GM12878 (cell line): ENCODE measurements around the gene CUEDC1. TPM values are rescaled to one million over a fixed set of nuclear protein-coding genes. Genes with fewer than 3 reads are reported as not detected.

ENCODE experiments used
- ATAC-seq: fragments of 200-7000 bp; cut with Tn5 transposase; 3 replicates; pipeline ENCODE4 v1.9.1; 2020; ENCODE audit warnings: mild to moderate bottlenecking, moderate library complexity
- BruUV-seq: library from RNA; stranded (reverse); fragments of 400-500 nt; replicated peaks from 2 replicates; lab custom pipeline; 2021; lab: Mats Ljungman, UMichigan
- CTCF ChIA-PET: fragments of 300-600 bp; sonication (Branson Sonifier 250); formaldehyde crosslinking; extraction: SDS; loops from one replicate; lab custom pipeline; 2021; ENCODE audit warnings: inconsistent platforms; lab: Yijun Ruan, JAX
- POLR2A ChIA-PET: fragments of 350-600 bp; formaldehyde crosslinking; extraction: SDS; loops from one replicate; lab custom pipeline; 2021; ENCODE audit warnings: inconsistent platforms; lab: Charles Lee
- RAD21 ChIA-PET: fragments of 300-600 bp; sonication (Branson Sonifier 250); formaldehyde crosslinking; loops from one replicate; lab custom pipeline; 2023; ENCODE audit warnings: antibody characterized with exemption; ENCODE audit not compliant: unreplicated experiment; lab: Charles Lee
- SMC1A ChIA-PET: fragments of 300-600 bp; sonication (Branson Sonifier 250); formaldehyde crosslinking; loops from one replicate; lab custom pipeline; 2023; ENCODE audit not compliant: unreplicated experiment, uncharacterized antibody; lab: Charles Lee
- DNase-seq: peaks from one replicate; pipeline ENCODE4 v3.0.0-alpha.2; 2011; ENCODE audit warnings: low read depth, low spot score
- FAIRE-seq: peaks from 3 replicates; lab custom pipeline; 2011; peaks lifted over from hg19 to GRCh38; lab: Jason Lieb, UNC
- H2AFZ ChIP-seq: 2 replicates; pipeline ENCODE4 v1.6.0; 2011; ENCODE audit warnings: low read depth, low read length, control low read depth; ENCODE audit not compliant: control insufficient read depth
- H3K27ac ChIP-seq: 2 replicates; pipeline ENCODE4 v1.5.1; 2011; ENCODE audit warnings: control low read depth; ENCODE audit not compliant: control insufficient read depth, insufficient read depth
- H3K27me3 ChIP-seq, 2 experiments: replicated peaks in 1 of 2; 2 replicates each; pipeline versions ENCODE4 v1.6.0 to v1.6.1; 2011; ENCODE audit warnings: low read length in 1 of 2; ENCODE audit not compliant: control insufficient read depth in 2 of 2, insufficient read depth in 2 of 2
- H3K36me3 ChIP-seq, 2 experiments: 2 replicates each; pipeline ENCODE4 v1.5.1; 2011; ENCODE audit warnings: low read length in 1 of 2; ENCODE audit not compliant: control insufficient read depth in 2 of 2, insufficient read depth in 2 of 2
- H3K4me1 ChIP-seq: 2 replicates; pipeline ENCODE4 v1.6.1; 2011; ENCODE audit warnings: mild to moderate bottlenecking, low read length, moderate library complexity, mixed read lengths; ENCODE audit not compliant: control insufficient read depth, insufficient read depth
- H3K4me2 ChIP-seq: 2 replicates; pipeline ENCODE4 v1.6.0; 2011; ENCODE audit warnings: control low read depth; ENCODE audit not compliant: control insufficient read depth, insufficient read depth
- H3K4me3 ChIP-seq: fragments of 200-600 bp; sonication (generic); 2 replicates; pipeline ENCODE4 v1.5.1; 2016
- H3K79me2 ChIP-seq: 2 replicates; pipeline ENCODE4 v1.6.0; 2011; ENCODE audit warnings: low read length; ENCODE audit not compliant: control insufficient read depth, insufficient read depth
- H3K9ac ChIP-seq: 2 replicates; pipeline ENCODE4 v1.8.0; 2011; ENCODE audit warnings: low read length, control low read depth, mixed read lengths; ENCODE audit not compliant: control insufficient read depth, insufficient read depth
- H3K9me3 ChIP-seq: replicated peaks from 3 replicates; pipeline ENCODE4 v1.5.1; 2011; ENCODE audit warnings: mild to moderate bottlenecking, low read length; ENCODE audit not compliant: control insufficient read depth, insufficient read depth
- H4K20me1 ChIP-seq: 2 replicates; pipeline ENCODE4 v1.6.0; 2011; ENCODE audit not compliant: control insufficient read depth, insufficient read depth
- ATF3 ChIP-seq: IDR thresholded peaks from 2 replicates; pipeline ENCODE4 v1.6.1; 2011; ENCODE audit warnings: low read depth, mild to moderate bottlenecking, low read length, moderate library complexity, borderline replicate concordance; ENCODE audit errors: extremely low read depth
- BRCA1 ChIP-seq: IDR thresholded peaks from 2 replicates; pipeline ENCODE4 v1.6.1; 2011; ENCODE audit warnings: low read depth, low read length, improper control_type of control experiment
- CEBPB ChIP-seq, 2 experiments: fragments of 150-350 bp in 1 of 2; IDR thresholded peaks; 2 replicates each; pipeline ENCODE4 v1.6.1; 2012 to 2014; ENCODE audit warnings: low read depth in 2 of 2, low read length in 2 of 2, borderline replicate concordance in 1 of 2, inconsistent platforms in 1 of 2
- CHD1 ChIP-seq: IDR thresholded peaks from 2 replicates; pipeline ENCODE4 v1.6.1; 2012; ENCODE audit warnings: low read depth, low read length, improper control_type of control experiment
- CREB1 ChIP-seq: IDR thresholded peaks from 2 replicates; pipeline ENCODE4 v1.6.1; 2012; ENCODE audit warnings: low read depth, mild to moderate bottlenecking, inconsistent platforms
- EZH2 ChIP-seq: IDR thresholded peaks from 2 replicates; pipeline ENCODE4 v1.6.1; 2012; ENCODE audit warnings: low read depth, mild to moderate bottlenecking, control low read depth, inconsistent platforms, low read length, borderline replicate concordance; ENCODE audit not compliant: control insufficient read depth
- GATAD2B ChIP-seq: fragments of 450-650 bp; conservative IDR thresholded peaks from 2 replicates; pipeline ENCODE4 v1.6.1; 2017; ENCODE audit warnings: low read depth, mild to moderate bottlenecking, moderate library complexity
- MYB ChIP-seq: fragments of 150-350 bp; IDR thresholded peaks from 2 replicates; pipeline ENCODE4 v1.6.1; 2014; ENCODE audit warnings: mild to moderate bottlenecking, low read depth, low read length, borderline replicate concordance
- NRF1 ChIP-seq: conservative IDR thresholded peaks from 2 replicates; pipeline ENCODE4 v1.6.1; 2011; ENCODE audit warnings: mild to moderate bottlenecking, low read depth, low read length, improper control_type of control experiment
- SREBF2 ChIP-seq: IDR thresholded peaks from 2 replicates; pipeline ENCODE4 v1.6.1; 2012; ENCODE audit warnings: mild to moderate bottlenecking, low read length
- WRNIP1 ChIP-seq: IDR thresholded peaks from 2 replicates; pipeline ENCODE4 v1.6.1; 2011; ENCODE audit warnings: low read depth, low read length, improper control_type of control experiment, borderline replicate concordance
- ZBED1 ChIP-seq: IDR thresholded peaks from 2 replicates; pipeline ENCODE4 v1.6.1; 2016; ENCODE audit warnings: borderline replicate concordance
- ZNF24 ChIP-seq: fragments of 450-650 bp; IDR thresholded peaks from 2 replicates; pipeline ENCODE4 v1.6.1; 2017; ENCODE audit warnings: antibody characterized with exemption, mild to moderate bottlenecking
- ZNF274 ChIP-seq: IDR thresholded peaks from one replicate; pipeline ENCODE4 v1.8.0; 2011; ENCODE audit not compliant: insufficient read length, insufficient read depth
- ZNF384 ChIP-seq: IDR thresholded peaks from 2 replicates; pipeline ENCODE4 v1.6.1; 2012; ENCODE audit warnings: low read depth, mild to moderate bottlenecking, low read length, improper control_type of control experiment, borderline replicate concordance
- ZNF687 ChIP-seq: fragments of 450-650 bp; IDR thresholded peaks from 2 replicates; pipeline ENCODE4 v1.6.1; 2017; ENCODE audit warnings: mild to moderate bottlenecking, moderate library complexity
- WGBS: methylation state at CpG from one replicate; pipeline ENCODE4 v1.1.6; 2016; ENCODE audit warnings: low lambda C conversion rate; ENCODE audit not compliant: insufficient replicate concordance, insufficient coverage; ENCODE audit errors: missing lambda C conversion rate; 5-methylcytosine and 5-hydroxymethylcytosine counted together
- in situ Hi-C: fragments of 300-500 bp; cut with MboI; formaldehyde crosslinking; loops from 9 replicates; pipeline ENCODE4 v1.14.3; 2018; ENCODE audit warnings: mixed read lengths
- intact Hi-C: fragments of 100-400 bp; cut with micrococcal nuclease; formaldehyde crosslinking; loops from one replicate; pipeline ENCODE4 v1.14.2; 2022; ENCODE audit not compliant: unreplicated experiment
- polyA plus RNA-seq, 11 experiments: library from polyadenylated mRNA; depleted of rRNA in 4 of 11; unstranded in 6 of 11; stranded (reverse) in 5 of 11; fragments of >200 nt; fragmentation: Nextera tagmentation in 4 of 11; fragmentation: Illumina TruSeq in 1 of 11; extraction: Ambion mirVana in 4 of 11; extraction: Trizol in 1 of 11; gene quantifications; 1 replicate in 1 of 11; 2 replicates in 10 of 11; pipeline versions ENCODE4 v1.2.1 to v1.2.3, GENCODE V29; 2011 to 2016; ENCODE audit warnings: inconsistent platforms in 2 of 11, missing spikeins in 2 of 11, low read depth in 1 of 11
- total RNA-seq, 4 experiments: library from RNA; depleted of rRNA in 3 of 4; stranded (reverse); fragments of >200 nt in 3 of 4; fragmentation: Illumina TruSeq in 1 of 4; extraction: Trizol in 1 of 4; gene quantifications; 2 replicates each; pipeline versions ENCODE4 v1.2.1 to v1.2.3, GENCODE V29; 2013 to 2021
- TF ChIP-seq, protein P1 (sequence below): IDR thresholded peaks from 2 replicates; pipeline ENCODE4 v1.6.1; 2011; ENCODE audit warnings: low read depth, low read length, improper control_type of control experiment, borderline replicate concordance

CUEDC1 gene
- total and polyA plus RNA-seq, 10 of the 15 experiments (the other 5 are each of a cell fraction or from before 2014, with no cell fraction given), result 0.24 to 7.4 (median 1.8) TPM

DNA sequence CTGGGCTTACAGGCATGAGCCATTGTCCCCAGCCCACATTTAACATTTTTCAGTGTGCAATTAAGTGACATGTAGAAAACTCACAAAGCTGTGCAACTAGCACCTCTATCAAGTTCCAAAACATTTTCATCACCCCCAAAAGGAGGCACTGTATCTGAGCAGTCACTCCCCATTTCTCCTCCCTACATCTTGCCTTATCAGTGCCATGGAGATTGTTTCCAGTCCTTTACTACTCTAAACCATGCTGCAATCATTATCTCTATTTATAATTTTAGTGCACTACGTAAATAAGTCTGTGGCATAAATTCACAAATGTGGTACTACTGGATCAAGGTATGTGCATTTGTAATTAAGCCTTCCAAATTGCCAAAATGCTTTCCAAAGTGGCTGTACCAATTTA is 112.9 kb downstream of the CUEDC1 start:
- Histone ChIP-seq H3K79me2 (no peaks in the 10 kb centered on the region; the same call in 1 of the 2 replicates), H2AFZ (no peak overlapping the region)
- TF ChIP-seq BRCA1, result no peak
- TF ChIP-seq, protein P1, sequence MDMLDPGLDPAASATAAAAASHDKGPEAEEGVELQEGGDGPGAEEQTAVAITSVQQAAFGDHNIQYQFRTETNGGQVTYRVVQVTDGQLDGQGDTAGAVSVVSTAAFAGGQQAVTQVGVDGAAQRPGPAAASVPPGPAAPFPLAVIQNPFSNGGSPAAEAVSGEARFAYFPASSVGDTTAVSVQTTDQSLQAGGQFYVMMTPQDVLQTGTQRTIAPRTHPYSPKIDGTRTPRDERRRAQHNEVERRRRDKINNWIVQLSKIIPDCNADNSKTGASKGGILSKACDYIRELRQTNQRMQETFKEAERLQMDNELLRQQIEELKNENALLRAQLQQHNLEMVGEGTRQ, result no peak
- TF ChIP-seq ZBED1, result no peak
- TF ChIP-seq CHD1, result no peak
- TF ChIP-seq ZNF687, result no peak
- no peak for TF ChIP-seq EZH2
- no peak for TF ChIP-seq GATAD2B
- TF ChIP-seq MYB, result no peak
- no peak for TF ChIP-seq WRNIP1
- TF ChIP-seq ZNF384, result no peak
- no peak for TF ChIP-seq CREB1
- no peak for TF ChIP-seq ZNF274
- no peak for TF ChIP-seq NRF1
- TF ChIP-seq ATF3, result no peak
- no peak for TF ChIP-seq CEBPB (IDR thresholded peaks at IDR 0.05; ENCODE audit: borderline replicate concordance in 1 of 2, low read depth in 2 of 2, low read length in 2 of 2)
- TF ChIP-seq SREBF2, result no peak
- TF ChIP-seq ZNF24, result no peak
- TF ChIP-seq, all 136 proteins: peak for 0
- Histone ChIP-seq H3K36me3 (peaks cover 3 to 18% of the 10 kb centered on the region in 2 experiments; a peak in 3 of 4 replicates), H4K20me1 (no peaks in the 10 kb centered on the region), H3K9me3 (no peaks in the 10 kb centered on the region), H3K9ac (no peak overlapping the region), H3K4me1 (no peaks in the 10 kb centered on the region), H3K27ac (no peak overlapping the region), H3K4me3 (no peak overlapping the region), H3K27me3 (no peaks in the 10 kb centered on the region), H3K4me2 (no peak overlapping the region)
- CTCF ChIA-PET, result interaction anchor here (0.7 to 2.6 kb wide), 2 partner anchors 9 to 230 kb away, joined by 3 to 16 read pairs; no protein-coding TSS in a partner anchor
- in situ Hi-C loops (no loop called here), intact Hi-C loops (no loop called here)
- POLR2A ChIA-PET, result no interaction called here
- SMC1A ChIA-PET, result interaction anchor here (0.6 kb wide), 1 partner anchor 157 kb away, joined by 3 read pairs; no protein-coding TSS in a partner anchor
- FAIRE-seq (no peak), DNase-seq (no peak), ATAC-seq (no peak)
- BruUV-seq, result no TSS peak
- RAD21 ChIA-PET, result no interaction called here
- WGBS, result 85% methylated on average over 1 of the region's 1 CpG
